ENCODE measurements around the gene SALL2. TPM values are rescaled to one million over a fixed set of nuclear protein-coding genes. Genes with fewer than 3 reads are reported as not detected.

Gene SALL2
- total RNA-seq, 1 experiment from 2014 or later = 287 TPM

DNA sequence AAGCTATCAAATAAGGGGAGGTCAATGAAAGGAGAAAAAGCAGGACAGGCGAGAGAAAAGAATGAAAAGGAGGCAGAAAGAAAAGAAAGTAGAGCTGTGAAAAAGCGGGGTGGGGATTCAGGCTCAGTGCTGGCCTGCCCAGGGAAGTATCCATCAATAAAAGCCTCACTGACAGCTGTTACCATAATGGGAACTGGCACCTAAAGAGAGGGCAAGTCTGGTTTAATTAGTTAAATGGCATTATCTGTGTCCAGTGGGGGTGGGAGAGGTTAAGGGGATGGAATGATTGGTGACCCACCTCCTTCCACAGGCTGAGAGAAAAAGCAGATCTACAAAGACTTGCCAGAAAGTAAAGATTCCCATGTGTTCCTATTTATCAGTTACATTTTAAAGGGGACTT is 7.4 kb downstream of the SALL2 start:
- no peak overlapping the region for H3K14ac ChIP-seq (ENCODE audit: insufficient read depth, low read length)
- H3K23me2 ChIP-seq (ENCODE audit: insufficient read length, low read depth, low read length, poor library complexity, severe bottlenecking) = no peaks in the 10 kb centered on the region
- H2BK120ac ChIP-seq (ENCODE audit: low read depth, low read length, poor library complexity, severe bottlenecking) = no peak overlapping the region
- H2BK15ac ChIP-seq (ENCODE audit: low read depth, low read length) = no peak overlapping the region
- no peak overlapping the region for H2AK5ac ChIP-seq (ENCODE audit: insufficient read length, low read length)
- H3K27ac ChIP-seq (ENCODE audit: insufficient read length, low read depth, low read length) = no peak overlapping the region
- no peak overlapping the region for H4K5ac ChIP-seq (ENCODE audit: insufficient read length, low read depth, low read length)
- DNase-seq = no peak
- H4K8ac ChIP-seq (replicated peaks; ENCODE audit: insufficient read length, low read depth, low read length) = no peak overlapping the region
- Mint-ChIP-seq H3K9me3 (no peaks in the 10 kb centered on the region), H3K27ac (peak overlapping the region; percentile 31 to 77 (median 72); a peak in 4 of 7 replicates), H3K4me1 (peaks cover 50 to 51% of the 10 kb centered on the region in 2 experiments), H3K27me3 (ENCODE audit: low read depth) (no peaks in the 10 kb centered on the region), H3K36me3 (ENCODE audit: insufficient read depth in 1 of 3, low read depth in 3 of 3) (peaks cover 27 to 40% (median 36%) of the 10 kb centered on the region in 3 experiments), H3K4me3 (no peak overlapping the region)
- no peaks in the 10 kb centered on the region for H3K9me3 ChIP-seq (ENCODE audit: control insufficient read depth, low read depth, low read length)
- H4K20me1 ChIP-seq (ENCODE audit: control insufficient read depth, insufficient read depth, insufficient read length) = no peaks in the 10 kb centered on the region
- H2AFZ ChIP-seq (ENCODE audit: low read length) = no peak overlapping the region
- no peak overlapping the region for H3K9ac ChIP-seq (ENCODE audit: extremely low read depth, insufficient read length, low read length)
- no peak overlapping the region for H2BK12ac ChIP-seq (ENCODE audit: insufficient read length, low read depth, low read length)
- H3K27me3 ChIP-seq (ENCODE audit: insufficient read depth, low read length) = no peaks in the 10 kb centered on the region
- H3K4me2 ChIP-seq (ENCODE audit: insufficient read depth, insufficient read length, low read length) = no peak overlapping the region
- WGBS (ENCODE audit: extremely low coverage, insufficient read length, low lambda C conversion rate) = no CpG with 5 or more reads among the region's 2 CpGs
- H3K79me1 ChIP-seq (ENCODE audit: insufficient read depth, low read depth, low read length, poor library complexity, severe bottlenecking) = peaks cover 15% of the 10 kb centered on the region
- H3K4me1 ChIP-seq (ENCODE audit: insufficient read depth, low read length) = peaks cover 13% of the 10 kb centered on the region; the same call in 1 of the 2 replicates
- no peak overlapping the region for H2BK20ac ChIP-seq (ENCODE audit: low read depth, low read length, poor library complexity, severe bottlenecking)
- no peak overlapping the region for H3T11ph ChIP-seq (ENCODE audit: low read length)
- H3K79me2 ChIP-seq (ENCODE audit: insufficient read depth, low read length) = peaks cover 4% of the 10 kb centered on the region; the same call in 1 of the 2 replicates
- no peak overlapping the region for H2BK5ac ChIP-seq (ENCODE audit: insufficient read length, low read length)
- H4K91ac ChIP-seq (ENCODE audit: insufficient read length, low read depth, low read length) = no peak overlapping the region
- H3K18ac ChIP-seq (ENCODE audit: insufficient read length, low read depth, low read length) = no peak overlapping the region
- TF ChIP-seq, protein P1, sequence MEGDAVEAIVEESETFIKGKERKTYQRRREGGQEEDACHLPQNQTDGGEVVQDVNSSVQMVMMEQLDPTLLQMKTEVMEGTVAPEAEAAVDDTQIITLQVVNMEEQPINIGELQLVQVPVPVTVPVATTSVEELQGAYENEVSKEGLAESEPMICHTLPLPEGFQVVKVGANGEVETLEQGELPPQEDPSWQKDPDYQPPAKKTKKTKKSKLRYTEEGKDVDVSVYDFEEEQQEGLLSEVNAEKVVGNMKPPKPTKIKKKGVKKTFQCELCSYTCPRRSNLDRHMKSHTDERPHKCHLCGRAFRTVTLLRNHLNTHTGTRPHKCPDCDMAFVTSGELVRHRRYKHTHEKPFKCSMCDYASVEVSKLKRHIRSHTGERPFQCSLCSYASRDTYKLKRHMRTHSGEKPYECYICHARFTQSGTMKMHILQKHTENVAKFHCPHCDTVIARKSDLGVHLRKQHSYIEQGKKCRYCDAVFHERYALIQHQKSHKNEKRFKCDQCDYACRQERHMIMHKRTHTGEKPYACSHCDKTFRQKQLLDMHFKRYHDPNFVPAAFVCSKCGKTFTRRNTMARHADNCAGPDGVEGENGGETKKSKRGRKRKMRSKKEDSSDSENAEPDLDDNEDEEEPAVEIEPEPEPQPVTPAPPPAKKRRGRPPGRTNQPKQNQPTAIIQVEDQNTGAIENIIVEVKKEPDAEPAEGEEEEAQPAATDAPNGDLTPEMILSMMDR (conservative IDR thresholded peaks at IDR 0.05) = no peak
- H3K4ac ChIP-seq (ENCODE audit: low read depth, low read length) = no peak overlapping the region
- H3K56ac ChIP-seq (ENCODE audit: insufficient read length, low read depth, low read length) = no peak overlapping the region
- no peak overlapping the region for H3K23ac ChIP-seq (ENCODE audit: insufficient read length, low read depth, low read length)

Measured in H9 (cell line).